ENCODE results near the gene NFKBIA.
"Not testable (repeated sequence)": the region's sequence is repeated elsewhere in the genome, so short reads cannot be mapped to it uniquely, and the experiment has no call there.

The NFKBIA gene

DNA sequence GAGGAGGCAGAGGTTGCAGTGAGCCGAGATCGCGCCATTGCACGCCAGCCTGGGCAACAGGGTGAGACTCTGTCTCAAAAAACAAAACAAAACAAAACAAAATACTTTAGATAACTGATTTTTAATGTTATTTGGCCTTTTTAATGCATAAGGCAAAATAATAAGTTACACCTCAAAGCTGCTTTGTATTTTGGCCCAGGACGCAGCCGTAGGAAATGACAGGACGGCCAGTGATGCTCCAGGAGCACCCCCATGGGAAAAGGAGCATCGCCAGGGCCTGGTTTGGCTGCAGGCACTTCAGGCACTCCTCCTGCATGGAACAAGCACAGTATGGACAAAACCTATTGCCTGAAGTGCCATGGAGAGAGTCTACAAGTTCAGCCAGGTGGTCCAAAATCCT is 3.5 kb upstream of the NFKBIA start:
- DNase-seq: no peak

DNA sequence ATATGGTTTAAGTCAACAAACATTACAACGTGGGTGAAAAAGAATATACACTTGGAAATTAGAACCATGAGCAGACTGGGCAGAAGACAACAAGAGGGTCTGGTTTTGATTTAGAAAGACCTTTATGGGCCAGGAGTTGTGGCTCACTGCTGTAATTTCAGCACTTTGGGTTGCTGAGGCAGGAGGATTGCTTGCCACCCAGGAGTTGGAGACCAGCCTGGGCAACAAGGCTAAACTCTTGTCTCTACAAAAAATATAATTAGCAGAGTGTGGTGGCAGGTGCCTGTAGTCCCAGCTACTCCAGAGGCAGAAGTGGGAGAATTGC is 2.7 kb upstream of the NFKBIA start:
- no peak for DNase-seq

GRCh38 chr14:35406506-35407305 is 2.2 kb upstream of the NFKBIA start:
- DNase-seq: peak in 9 of 56 donors; percentile 4 to 55 (median 19)

- no peak for DNase-seq
These were observed 1.5 kb upstream of the NFKBIA start for GRCh38 chr14:35406090-35406489.

DNA sequence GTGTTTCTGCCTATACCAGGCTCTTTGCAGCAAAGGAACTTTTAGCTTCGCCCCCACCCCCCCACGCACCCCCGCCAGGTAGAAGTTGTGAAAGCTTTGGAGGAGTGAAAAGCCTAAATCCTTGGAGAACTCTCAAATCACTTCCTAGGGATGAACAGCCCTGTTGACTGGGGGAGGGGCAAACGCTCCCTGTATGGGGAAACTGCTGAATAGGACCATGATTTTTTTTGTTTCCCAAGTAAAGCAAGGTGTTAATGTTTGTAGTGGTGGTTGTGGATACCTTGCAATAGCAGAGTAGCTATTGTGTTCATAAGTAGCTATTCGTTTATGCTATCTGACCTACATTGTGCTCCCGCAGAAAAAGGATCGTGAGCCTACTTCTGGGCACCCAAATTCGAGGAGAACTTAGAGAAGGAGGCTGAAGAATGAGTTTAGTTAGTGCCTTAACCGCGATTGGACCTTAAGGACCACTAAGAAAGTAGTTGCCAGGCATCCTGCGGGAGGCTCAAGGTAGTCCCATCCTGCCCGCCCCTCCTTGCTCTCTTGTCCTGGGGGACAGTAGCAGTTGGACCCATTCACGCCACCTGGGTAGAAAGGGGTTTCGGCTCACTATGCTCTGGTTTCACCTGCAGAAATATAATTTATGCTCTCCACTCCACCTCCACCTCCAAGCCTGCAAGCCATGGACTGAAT is 901 bp upstream of the NFKBIA start:
- peak in 2 of 56 donors; percentile 10 to 61 for DNase-seq

- DNase-seq: peak; percentile 52 to 96 (median 86)
These were observed 723 bp downstream of the NFKBIA start for GRCh38 chr14:35403603-35404448.

DNA sequence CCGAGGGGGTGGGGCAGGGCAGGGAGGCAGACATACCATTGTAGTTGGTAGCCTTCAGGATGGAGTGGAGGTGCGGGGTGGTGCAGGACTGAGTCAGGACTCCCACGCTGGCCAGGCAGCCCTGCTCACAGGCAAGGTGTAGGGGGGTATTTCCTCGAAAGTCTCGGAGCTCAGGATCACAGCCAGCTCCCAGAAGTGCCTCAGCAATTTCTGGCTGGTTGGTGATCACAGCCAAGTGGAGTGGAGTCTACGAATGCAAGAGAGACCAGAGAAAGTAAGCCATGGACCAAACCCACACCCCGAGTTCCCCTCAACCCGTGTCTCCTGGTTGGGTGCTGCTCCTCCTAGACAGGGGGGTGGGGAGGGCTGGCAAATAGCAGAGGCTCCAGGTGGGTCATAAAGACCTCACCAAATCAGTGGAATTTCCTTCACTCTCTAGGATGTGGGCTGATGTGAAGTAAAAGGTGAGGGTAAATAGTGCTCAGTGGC is 1.4 kb downstream of the NFKBIA start:
- peak in 9 of 56 donors; percentile 13 to 46 (median 21) for DNase-seq

GRCh38 chr14:35402323-35403113 is 2.0 kb downstream of the NFKBIA start:
- no peak for DNase-seq

DNA sequence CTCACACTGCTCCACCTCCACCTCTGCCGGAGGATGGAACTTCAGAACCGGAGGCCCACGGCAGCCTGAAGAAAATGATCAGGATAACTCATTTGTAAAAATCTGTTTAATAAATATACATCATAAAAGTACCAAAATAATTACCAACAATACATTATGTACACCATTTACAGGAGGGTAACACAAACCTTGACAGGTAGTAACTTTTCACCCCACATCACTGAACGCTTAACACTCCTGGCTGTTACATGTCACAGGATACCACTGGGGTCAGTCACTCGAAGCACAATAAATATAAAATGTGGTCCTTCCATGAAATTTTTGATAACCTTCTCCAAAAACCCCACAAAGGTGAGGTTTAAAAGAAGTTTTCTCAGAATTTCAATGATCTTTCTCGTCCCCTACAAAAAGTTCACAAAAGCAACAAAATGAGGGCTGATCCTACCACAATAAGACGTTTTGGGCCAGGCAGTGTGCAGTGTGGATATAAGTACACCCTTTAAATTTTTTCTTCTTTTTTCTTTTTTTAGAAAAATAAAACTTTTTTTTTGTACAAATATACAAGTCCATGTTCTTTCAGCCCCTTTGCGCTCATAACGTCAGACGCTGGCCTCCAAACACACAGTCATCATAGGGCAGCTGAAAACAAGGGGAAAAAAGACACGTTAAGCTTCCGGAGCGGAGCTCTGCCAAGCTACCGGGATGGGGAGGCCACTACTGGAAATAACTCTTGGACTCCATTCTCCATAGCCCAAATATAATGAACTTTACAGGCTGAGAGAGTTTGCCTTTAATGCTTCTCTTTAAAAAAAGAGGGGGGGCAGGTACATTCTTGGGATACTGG is 2.9 kb downstream of the NFKBIA start:
- DNase-seq: no peak

GRCh38 chr14:35400648-35401421 is 3.7 kb downstream of the NFKBIA start:
- no peak for DNase-seq

DNA sequence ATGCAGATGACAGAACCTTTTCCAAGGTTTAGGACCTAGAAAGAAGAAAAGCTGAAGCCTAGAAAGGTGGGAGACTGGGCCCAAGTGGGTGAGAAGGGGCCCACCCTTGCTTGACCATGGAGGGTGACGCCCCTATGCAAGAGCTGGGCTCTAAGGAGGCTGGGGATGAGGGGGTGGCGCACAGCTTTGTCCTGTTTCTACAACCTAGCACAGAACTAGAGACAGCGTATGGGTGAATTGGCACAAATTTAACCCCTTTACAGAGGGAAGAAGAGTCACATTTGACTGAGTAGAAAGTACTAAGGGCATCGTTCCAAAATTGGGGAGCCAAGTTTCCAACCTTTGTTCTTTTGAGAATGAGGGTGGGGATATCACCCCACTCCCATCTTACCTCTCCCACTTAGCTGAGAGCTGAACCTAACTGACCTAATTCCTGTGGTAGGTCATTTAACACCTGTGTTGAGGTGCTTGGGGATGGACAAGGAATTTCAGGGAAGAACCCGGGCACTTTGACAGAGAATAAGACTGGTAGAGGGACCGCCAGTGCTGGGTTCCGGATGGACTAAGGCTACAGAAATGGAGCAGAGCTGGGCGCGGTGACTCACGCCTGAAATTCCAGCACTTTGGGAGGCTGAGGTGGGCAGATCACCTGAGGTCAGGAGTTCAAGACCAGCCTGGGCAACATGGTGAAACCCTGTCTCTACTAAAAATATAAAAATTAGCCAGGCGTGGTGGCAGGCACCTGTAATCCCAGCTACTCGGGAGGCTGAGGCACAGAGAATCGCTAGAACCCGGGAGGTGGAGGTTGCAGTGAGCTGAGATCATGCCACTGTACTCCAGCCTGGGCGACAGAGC is 5.2 kb downstream of the NFKBIA start:
- no peak for DNase-seq

DNA sequence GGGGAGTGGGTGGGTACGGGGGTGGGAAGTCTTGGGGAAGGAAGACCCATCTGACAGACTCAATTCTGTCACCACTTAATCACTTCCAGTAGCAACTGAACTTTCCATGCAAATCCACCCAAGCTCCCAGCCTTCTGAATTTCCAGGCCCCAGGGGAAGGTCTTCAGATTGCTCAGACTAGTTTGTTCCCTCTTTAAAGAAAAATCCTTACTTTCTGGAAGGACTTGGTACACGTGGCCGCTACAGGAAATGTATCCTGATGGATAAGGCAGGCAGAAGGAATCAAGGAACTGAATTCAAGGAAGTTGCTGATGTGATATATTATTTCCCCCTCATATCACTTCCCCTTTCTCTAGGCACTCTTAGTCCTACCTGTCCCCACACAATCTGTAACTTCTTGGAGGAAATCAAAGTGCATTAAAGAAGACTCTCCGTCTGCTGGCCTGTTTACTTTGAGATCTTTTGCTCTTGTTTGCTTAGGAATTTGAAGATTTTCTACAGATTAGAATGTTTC is 6.4 kb downstream of the NFKBIA start:
- DNase-seq: no peak

- DNase-seq: not testable (repeated sequence)
These were observed 7.9 kb downstream of the NFKBIA start for GRCh38 chr14:35396610-35397009.

DNA sequence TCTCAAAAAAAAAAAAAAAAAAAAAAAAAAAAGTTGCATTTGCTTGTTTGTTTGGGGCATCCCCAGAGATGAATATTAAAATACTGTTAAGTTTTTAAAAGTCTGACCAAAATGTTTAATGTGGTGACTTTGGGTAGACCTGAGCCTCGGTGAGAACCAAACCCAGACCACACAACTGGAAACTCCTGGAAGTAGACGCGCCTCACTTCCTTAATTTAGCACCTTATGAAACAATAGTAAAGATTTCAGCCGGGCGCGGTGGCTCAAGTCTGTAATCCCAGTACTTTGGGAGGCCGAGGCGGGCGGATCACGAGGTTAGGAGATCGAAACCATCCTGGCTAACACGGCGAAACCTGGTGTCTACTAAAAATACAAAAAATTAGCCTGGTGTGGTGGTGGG is 9.3 kb downstream of the NFKBIA start:
- DNase-seq: no peak

DNA sequence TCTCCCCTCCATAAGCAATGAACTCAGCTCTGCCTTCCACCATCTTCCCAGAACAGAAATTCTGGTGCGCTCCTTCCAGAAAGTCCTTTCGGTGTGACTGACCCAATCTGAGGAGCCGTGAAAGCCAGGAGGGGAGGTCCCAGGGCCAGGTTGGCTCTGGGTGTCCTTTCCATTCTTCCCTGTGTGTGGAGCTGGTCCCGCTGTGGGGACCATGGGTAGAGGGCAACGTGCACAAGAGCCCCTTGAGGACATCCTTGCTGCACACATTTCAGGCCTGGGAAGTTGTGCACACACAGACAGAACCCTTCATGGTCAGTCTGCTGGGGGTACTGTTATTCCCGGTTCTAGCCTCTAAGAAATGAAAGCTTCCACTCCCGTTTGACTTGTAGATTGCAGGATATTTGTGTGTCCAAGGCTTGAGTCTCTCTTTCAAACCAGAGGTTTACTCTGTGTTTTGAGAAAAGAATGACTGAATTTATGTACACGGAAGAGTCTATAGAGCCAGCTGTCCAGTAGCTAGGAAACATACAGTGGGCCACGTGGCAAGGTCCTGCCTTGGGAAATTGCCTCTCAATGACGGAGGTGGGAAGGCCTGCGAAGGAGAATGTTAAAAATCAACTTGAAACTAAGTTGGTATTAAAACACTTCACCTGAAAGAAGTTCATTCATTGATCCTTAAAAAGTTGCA is 10.1 kb downstream of the NFKBIA start:
- no peak for DNase-seq

DNA sequence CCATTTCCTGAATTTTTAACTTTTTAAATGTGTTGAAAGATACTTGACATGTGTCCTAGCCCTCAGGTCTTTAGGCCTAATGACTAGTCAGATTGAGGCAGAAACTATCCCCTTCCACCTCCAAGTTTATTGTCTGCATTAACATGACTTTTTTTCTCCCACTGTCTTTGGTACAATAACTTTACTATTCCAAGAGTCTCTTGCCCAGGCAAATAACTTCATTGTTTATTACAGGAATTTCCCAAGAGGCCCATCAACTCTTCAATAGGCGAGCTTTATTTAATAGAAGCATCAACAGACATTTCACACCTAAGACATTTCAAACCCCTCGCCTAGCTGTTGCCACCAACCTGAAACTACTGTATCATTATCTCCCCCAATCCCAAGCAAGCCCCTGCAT is 10.7 kb downstream of the NFKBIA start:
- no peak for DNase-seq

- no peak for DNase-seq
These were observed 12.4 kb downstream of the NFKBIA start for GRCh38 chr14:35392103-35392502.

DNA sequence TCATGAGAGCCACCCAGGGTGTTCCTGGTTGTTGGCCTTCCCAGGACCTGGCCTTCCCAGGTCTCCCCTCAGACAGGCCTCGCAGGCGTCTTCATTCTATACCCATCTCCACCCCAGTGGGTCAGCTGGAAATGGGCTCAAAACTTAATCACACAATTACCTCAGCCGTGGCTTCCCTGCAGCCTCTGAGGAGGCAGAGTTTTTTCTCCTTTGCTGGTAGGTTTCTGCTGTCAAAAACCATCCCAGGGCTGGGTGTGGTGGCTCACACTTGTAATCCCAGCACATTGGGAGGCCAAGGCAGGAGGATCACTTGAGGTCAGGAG is 13.2 kb downstream of the NFKBIA start:
- DNase-seq: no peak

Data from amygdala (tissue), 56 donors.